Measurements from ENCODE around the gene SCIMP. TPM values are rescaled to one million over a fixed set of nuclear protein-coding genes. Genes with fewer than 3 reads are reported as not detected.

SCIMP gene
- polyA plus RNA-seq, 1 donor (not counting 4 experiments of a cell fraction or from before 2014, with no cell fraction given), result not detected

DNA sequence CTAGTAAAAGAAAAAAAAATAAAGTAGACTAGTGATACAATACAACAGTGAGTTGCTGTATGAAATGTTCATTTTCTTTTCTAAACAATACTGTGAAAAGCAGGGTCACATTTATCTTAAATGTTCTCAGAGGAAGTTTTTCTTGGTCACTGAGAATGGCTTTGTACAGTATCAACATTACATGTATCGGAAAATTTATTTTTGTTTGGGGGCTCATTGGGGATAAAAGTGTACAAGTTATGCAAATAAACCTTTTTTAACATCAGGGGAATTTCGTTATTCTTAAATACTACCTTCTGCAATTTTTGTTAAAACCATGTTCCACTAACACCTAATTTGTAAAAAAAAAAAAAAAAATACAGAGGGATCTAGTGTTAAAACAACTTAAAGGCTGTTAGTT, 34.3 kb downstream of the SCIMP start:
- Histone ChIP-seq H3K9me1 (ENCODE audit: control insufficient read depth, extremely low read depth, insufficient read depth, low read length) (no peaks in the 10 kb centered on the region), H3K4me2 (ENCODE audit: control insufficient read depth, extremely low read depth, insufficient read depth, low read depth, low read length) (no peak overlapping the region), H3K9me3 (ENCODE audit: control insufficient read depth, low read depth, low read length) (no peaks in the 10 kb centered on the region), H3K27me3 (ENCODE audit: control insufficient read depth, extremely low read depth, insufficient read depth, low read length) (no peaks in the 10 kb centered on the region), H3K36me3 (ENCODE audit: control insufficient read depth in 2 of 2, extremely low read depth in 1 of 2, insufficient read depth in 2 of 2, low read length in 2 of 2) (no peaks in the 10 kb centered on the region), H3K4me3 (ENCODE audit: control insufficient read depth in 2 of 3, extremely low read depth in 1 of 3, insufficient read depth in 2 of 3, low read depth in 1 of 3, low read length in 3 of 3) (no peak overlapping the region), H3K9ac (ENCODE audit: control insufficient read depth, extremely low read depth, insufficient read depth, low read length) (no peak overlapping the region), H3K4me1 (ENCODE audit: control insufficient read depth, extremely low read depth, insufficient read depth, low read length) (no peaks in the 10 kb centered on the region), H2AFZ (ENCODE audit: control insufficient read depth, low read length) (no peak overlapping the region), H3K79me2 (ENCODE audit: control insufficient read depth, insufficient read depth, low read length) (no peaks in the 10 kb centered on the region), H3K27ac (ENCODE audit: control insufficient read depth, insufficient read depth, low read length) (no peak overlapping the region), H4K20me1 (ENCODE audit: control insufficient read depth, extremely low read depth, insufficient read depth, low read length) (no peaks in the 10 kb centered on the region)
- no peak for DNase-seq (ENCODE audit: low read depth, low spot score)
- TF ChIP-seq CTCF (optimal IDR thresholded peaks at IDR 0.05 in 1 of 3, IDR thresholded peaks at IDR 0.05 in 1 of 3, conservative IDR thresholded peaks at IDR 0.05 in 1 of 3; ENCODE audit: extremely low read depth in 1 of 3, insufficient read depth in 2 of 3, low read length in 3 of 3) (no peak), EZH2 (IDR thresholded peaks at IDR 0.05; ENCODE audit: low read length) (no peak)
- dilution Hi-C loops (cut with MboI; ENCODE audit: extremely low pct_ligation_motif_present, low sequenced_read_pairs), result no loop called here
- no peak for FAIRE-seq

DNA sequence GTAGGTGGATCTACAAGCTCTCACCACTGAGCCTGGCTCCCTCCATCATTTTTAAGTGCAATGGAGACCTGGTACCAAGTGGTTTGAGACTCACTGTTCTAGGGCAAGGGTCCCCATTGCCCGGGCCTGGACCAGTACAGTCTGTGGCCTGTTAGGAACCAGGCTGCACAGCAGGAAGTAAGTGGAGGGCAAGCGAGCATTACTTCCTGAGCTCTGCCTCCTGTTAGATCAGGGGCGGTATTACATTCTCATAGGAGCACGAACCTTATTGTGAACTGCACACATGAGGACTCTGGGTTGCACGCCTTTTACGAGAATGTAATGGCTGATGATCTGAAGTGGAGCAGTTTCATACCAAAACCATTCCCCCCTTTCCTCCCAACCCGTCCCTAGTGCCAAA, 36.2 kb downstream of the SCIMP start:
- H3K36me3 ChIP-seq (ENCODE audit: control insufficient read depth in 2 of 2, extremely low read depth in 1 of 2, insufficient read depth in 2 of 2, low read length in 2 of 2), result no peaks in the 10 kb centered on the region
- no peak overlapping the region for H3K9ac ChIP-seq (ENCODE audit: control insufficient read depth, extremely low read depth, insufficient read depth, low read length)
- dilution Hi-C loops (cut with MboI; ENCODE audit: extremely low pct_ligation_motif_present, low sequenced_read_pairs), result no loop called here
- no peak overlapping the region for H3K4me3 ChIP-seq (ENCODE audit: control insufficient read depth in 2 of 3, extremely low read depth in 1 of 3, insufficient read depth in 2 of 3, low read depth in 1 of 3, low read length in 3 of 3)
- H3K27ac ChIP-seq (ENCODE audit: control insufficient read depth, insufficient read depth, low read length), result no peak overlapping the region
- no peak overlapping the region for H3K4me2 ChIP-seq (ENCODE audit: control insufficient read depth, extremely low read depth, insufficient read depth, low read depth, low read length)
- H2AFZ ChIP-seq (ENCODE audit: control insufficient read depth, low read length), result no peak overlapping the region
- no peaks in the 10 kb centered on the region for H3K79me2 ChIP-seq (ENCODE audit: control insufficient read depth, insufficient read depth, low read length)
- TF ChIP-seq CTCF (optimal IDR thresholded peaks at IDR 0.05 in 1 of 3, IDR thresholded peaks at IDR 0.05 in 1 of 3, conservative IDR thresholded peaks at IDR 0.05 in 1 of 3; ENCODE audit: extremely low read depth in 1 of 3, insufficient read depth in 2 of 3, low read length in 3 of 3) (no peak), EZH2 (IDR thresholded peaks at IDR 0.05; ENCODE audit: low read length) (no peak)
- H4K20me1 ChIP-seq (ENCODE audit: control insufficient read depth, extremely low read depth, insufficient read depth, low read length), result no peaks in the 10 kb centered on the region
- H3K9me3 ChIP-seq (ENCODE audit: control insufficient read depth, low read depth, low read length), result no peaks in the 10 kb centered on the region
- H3K9me1 ChIP-seq (ENCODE audit: control insufficient read depth, extremely low read depth, insufficient read depth, low read length), result no peaks in the 10 kb centered on the region
- no peak for FAIRE-seq
- DNase-seq (ENCODE audit: low read depth, low spot score), result no peak
- no peaks in the 10 kb centered on the region for H3K4me1 ChIP-seq (ENCODE audit: control insufficient read depth, extremely low read depth, insufficient read depth, low read length)
- no peaks in the 10 kb centered on the region for H3K27me3 ChIP-seq (ENCODE audit: control insufficient read depth, extremely low read depth, insufficient read depth, low read length)
